GM20000 (cell line): ENCODE measurements around the gene HNRNPUL1.

Source experiments
- DNase-seq: peaks from one replicate; pipeline ENCODE4 v3.0.0; 2012; ENCODE audit warnings: low spot score
- TF ChIP-seq, protein P1 (sequence below): IDR thresholded peaks from 2 replicates; pipeline ENCODE4 v1.5.1; 2012; ENCODE audit warnings: mild to moderate bottlenecking, control low read depth; ENCODE audit errors: extremely low read depth, missing control alignments

The HNRNPUL1 gene

DNA sequence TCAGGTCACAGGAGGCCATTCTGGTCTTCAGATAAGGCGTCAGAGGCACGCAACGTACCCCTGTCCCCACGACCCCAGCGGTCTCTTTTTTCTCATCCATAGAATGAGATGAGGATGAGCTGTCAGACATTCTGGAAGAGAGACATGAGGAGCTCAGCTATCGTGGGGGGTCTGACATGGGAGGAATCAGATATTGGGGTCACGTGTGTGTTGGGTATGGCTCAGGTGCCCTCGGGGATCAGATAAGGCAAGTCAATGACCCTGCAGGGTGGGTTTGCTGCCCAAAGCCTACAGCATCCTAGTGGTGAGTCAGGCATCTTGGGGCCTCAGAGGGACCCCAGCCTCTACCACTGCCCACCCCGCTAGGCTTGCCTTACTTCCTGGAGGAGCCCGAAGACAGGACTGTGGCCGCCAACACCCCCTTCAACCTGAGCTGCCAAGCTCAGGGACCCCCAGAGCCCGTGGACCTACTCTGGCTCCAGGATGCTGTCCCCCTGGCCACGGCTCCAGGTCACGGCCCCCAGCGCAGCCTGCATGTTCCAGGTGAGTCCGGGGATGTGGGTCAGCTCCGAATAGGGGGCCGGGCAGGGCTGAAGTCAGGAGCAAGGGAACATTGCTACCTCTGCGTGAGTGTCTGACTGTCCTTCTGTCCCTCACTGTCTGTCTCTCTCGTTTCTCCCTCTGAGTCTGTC lies 42.5 kb upstream of the HNRNPUL1 start:
- TF ChIP-seq, protein P1, sequence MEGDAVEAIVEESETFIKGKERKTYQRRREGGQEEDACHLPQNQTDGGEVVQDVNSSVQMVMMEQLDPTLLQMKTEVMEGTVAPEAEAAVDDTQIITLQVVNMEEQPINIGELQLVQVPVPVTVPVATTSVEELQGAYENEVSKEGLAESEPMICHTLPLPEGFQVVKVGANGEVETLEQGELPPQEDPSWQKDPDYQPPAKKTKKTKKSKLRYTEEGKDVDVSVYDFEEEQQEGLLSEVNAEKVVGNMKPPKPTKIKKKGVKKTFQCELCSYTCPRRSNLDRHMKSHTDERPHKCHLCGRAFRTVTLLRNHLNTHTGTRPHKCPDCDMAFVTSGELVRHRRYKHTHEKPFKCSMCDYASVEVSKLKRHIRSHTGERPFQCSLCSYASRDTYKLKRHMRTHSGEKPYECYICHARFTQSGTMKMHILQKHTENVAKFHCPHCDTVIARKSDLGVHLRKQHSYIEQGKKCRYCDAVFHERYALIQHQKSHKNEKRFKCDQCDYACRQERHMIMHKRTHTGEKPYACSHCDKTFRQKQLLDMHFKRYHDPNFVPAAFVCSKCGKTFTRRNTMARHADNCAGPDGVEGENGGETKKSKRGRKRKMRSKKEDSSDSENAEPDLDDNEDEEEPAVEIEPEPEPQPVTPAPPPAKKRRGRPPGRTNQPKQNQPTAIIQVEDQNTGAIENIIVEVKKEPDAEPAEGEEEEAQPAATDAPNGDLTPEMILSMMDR = no peak
- DNase-seq = peak; percentile 20

DNA sequence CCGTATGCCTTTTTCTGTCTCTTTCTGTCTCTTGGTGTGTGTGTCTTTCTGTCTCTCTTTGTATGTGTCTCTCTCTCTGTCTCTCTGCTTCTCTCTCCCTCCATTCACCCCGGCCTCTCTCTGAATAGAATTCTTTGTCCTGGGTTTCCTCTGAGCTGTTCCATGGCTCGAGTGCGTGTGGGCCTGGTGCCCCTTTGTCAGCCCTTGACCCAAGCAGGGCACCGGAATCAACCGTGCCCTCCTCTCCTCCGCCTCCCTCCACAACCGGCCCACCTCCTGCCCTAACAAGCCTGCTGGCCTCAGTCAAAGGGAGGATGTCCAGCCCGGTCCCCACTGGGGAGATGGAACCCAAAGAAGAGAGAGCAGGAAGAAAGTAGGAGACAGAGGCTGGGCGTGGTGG lies 41.9 kb upstream of the HNRNPUL1 start:
- TF ChIP-seq, protein P1 = no peak
- no peak for DNase-seq

DNA sequence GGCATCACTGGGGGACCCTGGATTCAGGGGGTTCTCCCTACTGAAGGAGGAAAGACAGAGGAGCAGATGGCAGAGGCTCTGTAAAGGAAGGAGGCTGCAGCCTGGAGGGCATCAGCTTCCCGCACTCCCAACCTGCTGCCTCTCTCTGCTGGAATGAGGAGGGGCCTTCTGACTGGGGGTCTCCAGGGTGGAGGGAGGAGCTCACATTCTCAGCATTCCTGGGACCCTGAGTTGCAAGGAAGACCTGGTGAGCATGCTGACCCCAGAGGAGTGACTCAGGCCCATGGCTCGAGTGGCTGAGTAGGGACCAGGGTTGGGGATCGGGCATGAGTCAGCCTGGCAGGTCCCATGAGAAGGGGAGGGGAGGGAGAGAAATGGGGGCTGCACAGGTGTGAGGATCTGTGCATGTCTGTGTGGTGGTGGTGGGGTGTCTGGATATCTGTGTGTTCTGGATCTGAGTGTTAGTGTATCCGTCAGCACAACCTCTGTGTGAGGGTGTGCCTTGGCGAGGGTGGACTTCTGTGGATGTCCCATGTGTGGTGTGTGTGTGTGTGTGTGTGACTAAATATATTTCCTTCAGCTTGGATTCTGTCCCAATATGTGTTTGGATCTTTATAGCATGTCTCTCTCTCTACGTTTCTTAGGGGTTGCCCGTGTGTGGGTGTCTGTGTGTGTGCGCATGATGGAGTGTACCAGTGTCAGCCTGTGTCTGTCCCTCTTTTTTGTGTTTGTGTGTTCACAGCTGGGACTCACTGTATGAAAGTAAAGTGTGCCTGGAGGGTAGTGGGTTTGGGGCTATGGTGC lies 40.5 kb upstream of the HNRNPUL1 start:
- TF ChIP-seq, protein P1 = no peak
- DNase-seq = peak; percentile 21

DNA sequence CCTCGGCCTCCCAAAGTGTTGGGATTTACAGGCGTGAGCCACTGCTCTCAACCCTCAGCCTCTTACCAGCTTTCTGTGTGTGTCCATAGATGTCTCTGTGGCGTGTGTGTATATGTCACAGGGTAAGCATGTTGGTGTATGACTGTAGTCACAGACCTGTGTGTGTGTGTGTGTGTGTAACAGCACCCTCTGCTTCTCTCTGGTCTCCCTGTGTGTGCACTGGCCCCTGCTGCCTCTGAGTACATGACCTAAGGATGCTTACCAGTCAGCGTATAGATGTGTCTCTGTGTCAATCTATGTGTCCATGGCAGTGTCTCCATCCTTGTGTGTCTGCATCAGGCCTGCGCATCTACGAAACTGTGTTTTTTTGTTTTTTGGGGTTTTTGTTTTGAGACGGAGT lies 39.5 kb upstream of the HNRNPUL1 start:
- no peak for DNase-seq
- TF ChIP-seq, protein P1 = no peak

DNA sequence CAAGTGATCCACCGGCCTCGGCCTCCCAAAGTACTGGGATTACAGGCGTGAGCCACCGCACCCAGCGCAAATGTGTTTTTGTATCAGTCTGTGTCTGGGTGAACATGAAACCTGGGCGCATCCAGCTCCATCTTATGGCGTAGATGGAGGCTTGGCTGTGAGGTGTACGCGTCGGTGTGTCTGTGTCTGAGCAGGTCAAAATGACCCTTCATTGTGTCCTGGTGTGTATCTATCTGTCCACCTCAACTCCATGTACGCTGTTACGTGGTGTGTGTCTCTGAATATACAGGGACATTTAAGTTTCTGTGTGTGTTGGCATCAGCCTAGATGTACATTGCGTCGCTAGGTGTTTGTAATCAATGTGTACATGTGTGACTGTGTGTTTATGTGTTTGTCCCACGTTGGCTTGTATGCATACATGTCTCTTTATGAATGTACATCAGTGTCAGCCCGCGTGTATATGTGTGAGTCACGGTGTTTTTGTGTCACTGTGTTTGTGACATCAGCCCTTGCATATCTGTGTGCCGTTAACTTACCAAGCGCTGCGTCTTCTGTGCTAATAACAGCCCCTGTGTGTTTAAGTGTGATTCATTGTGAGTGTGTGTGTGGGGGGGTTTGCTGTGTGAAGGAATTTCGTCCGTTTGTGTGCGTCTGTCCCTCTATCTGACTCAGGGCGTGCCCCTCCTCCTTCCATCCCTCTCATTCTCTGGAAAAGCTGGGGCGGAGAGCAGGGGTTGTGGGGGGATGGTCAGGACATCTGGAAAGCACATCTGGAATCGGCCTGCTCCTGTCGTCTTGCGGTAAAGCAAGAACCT lies 38.7 kb upstream of the HNRNPUL1 start:
- no peak for DNase-seq

DNA sequence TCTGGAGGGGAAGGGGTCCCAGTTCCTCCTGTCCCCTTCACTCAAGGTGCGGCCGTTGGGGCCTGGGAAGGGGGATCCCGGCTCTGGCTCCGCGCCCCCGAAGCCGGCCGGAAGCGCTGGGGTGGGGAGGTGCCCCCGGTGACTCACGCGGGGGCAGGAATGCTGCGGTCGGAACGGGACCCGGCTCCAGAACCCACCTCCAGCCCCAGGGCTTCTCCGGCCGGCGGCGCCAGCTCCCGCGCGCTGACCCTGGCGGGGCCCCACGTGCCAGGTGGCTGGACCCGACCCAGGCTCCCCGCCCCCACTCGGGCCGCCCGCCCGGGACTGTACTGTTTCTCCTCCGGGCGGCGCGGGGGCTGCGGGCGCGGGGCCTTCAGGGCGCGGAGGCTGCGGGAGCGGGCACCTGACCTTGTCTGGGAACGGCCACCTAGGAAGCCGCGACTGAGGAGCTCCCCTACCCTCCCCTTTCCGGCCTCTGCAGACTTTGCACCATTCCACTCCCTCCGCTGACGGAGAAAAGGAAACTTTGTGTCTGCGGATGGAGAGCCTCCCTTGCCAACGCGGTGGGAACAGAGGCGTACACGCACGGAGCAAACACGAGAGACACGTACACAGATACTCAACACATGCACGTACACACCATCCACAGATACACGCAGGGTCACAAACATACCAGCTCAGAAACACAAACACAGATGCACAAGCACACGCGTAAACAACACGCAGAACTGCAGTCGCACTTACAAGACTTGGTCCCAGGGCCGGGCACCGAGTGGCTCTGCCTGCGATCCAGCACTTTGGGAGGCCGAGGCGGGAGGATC lies 37.9 kb upstream of the HNRNPUL1 start:
- peak; percentile 64 for DNase-seq
- TF ChIP-seq, protein P1 = no peak

More for the DNA sequence above, 38.7 kb upstream of the HNRNPUL1 start:
- TF ChIP-seq, protein P1 = no peak
